ENCODE measurements around the gene SARS1.

The SARS1 gene

DNA sequence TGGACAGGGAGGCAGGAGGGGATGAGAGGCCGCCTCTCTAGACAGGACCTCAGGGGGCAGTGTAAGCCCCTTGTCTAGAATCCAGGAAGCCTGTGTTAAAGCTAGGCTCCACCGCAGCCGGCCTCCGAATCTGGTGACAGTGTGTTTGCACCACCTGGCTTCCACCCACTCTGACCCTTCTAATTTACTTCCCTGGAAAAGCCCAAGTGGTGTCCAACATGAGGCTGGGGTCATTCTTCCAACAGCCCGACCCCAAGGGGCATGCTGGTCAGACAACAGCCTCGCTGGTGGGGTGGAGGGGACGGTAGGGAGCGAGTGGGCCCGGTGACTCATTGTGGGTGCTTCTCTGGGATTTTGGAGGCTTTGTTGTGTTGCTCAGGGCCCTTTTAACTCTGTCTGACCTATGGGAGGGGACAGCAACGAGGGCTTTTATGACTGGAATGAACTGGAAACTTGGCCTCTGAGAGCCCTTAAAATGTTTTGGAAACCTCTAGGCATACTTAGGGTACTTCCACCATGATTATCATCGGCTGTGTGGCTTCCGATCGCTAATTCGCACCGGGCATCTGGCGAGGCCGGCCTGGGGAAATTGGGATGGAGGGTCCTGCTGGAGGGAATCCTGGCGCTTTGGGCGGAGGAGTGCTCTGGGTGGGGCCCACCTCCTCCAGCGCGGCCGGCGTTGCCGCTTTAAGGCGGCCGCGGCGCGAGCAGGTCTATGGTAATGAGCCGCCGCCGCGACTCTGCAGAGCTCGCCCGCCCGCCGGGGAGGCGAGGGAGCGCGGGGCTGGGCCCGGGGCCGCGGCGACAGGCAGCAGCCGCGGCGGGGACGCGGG, 35.3 kb downstream of the SARS1 start, which contains the start of gene CELSR2:
TSS of gene CELSR2 (plus strand) at position 743 of the 833 bp plus-strand sequence. CDS start 541 bp downstream, outside the sequence.
- TF ChIP-seq RAD21 (IDR thresholded peaks at IDR 0.05; ENCODE audit: low read depth): no peak
- TF ChIP-seq TEAD4 (IDR thresholded peaks at IDR 0.05): no peak
- TF ChIP-seq ZBTB7A (IDR thresholded peaks at IDR 0.05; ENCODE audit: low read depth): peak; percentile 17; the same call in 1 of the 2 replicates
- no peak for TF ChIP-seq TCF12 (IDR thresholded peaks at IDR 0.05; ENCODE audit: low read depth)
- TF ChIP-seq TAF1 (IDR thresholded peaks at IDR 0.05; ENCODE audit: low read depth): 0 out of 2 replicates have a peak, but pooled peaks have one; percentile 27
- TF ChIP-seq, protein P1, sequence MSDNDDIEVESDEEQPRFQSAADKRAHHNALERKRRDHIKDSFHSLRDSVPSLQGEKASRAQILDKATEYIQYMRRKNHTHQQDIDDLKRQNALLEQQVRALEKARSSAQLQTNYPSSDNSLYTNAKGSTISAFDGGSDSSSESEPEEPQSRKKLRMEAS (IDR thresholded peaks at IDR 0.05): peak; percentile 72

DNA sequence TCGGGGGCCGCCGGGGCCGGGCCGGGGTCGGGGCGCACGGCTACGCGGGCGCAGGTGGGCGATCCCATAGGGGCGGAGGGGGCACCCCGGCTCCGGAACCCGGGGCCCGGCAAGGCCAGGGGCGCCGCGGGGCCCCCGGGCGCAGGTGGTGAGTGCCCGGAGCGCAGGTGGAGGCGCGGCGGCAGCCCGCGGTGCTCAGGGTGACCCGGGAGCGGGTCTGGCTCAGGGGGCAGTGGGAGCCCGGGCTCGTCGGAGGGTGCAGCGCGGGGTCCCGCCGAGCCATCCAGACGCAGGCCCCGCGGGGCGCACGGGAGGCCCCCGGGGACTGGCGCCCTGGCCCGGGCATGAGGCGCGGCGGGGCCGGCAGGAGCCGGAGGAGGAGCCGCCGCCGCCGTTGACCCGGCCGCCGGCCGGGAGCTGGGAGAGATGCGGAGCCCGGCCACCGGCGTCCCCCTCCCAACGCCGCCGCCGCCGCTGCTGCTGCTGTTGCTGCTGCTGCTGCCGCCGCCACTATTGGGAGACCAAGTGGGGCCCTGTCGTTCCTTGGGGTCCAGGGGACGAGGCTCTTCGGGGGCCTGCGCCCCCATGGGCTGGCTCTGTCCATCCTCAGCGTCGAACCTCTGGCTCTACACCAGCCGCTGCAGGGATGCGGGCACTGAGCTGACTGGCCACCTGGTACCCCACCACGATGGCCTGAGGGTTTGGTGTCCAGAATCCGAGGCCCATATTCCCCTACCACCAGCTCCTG, 36.1 kb downstream of the SARS1 start:
- TF ChIP-seq TAF1 (IDR thresholded peaks at IDR 0.05; ENCODE audit: low read depth): no peak
- 0 out of 2 replicates have a peak, but pooled peaks have one; percentile 22 for TF ChIP-seq ZBTB7A (IDR thresholded peaks at IDR 0.05; ENCODE audit: low read depth)

DNA sequence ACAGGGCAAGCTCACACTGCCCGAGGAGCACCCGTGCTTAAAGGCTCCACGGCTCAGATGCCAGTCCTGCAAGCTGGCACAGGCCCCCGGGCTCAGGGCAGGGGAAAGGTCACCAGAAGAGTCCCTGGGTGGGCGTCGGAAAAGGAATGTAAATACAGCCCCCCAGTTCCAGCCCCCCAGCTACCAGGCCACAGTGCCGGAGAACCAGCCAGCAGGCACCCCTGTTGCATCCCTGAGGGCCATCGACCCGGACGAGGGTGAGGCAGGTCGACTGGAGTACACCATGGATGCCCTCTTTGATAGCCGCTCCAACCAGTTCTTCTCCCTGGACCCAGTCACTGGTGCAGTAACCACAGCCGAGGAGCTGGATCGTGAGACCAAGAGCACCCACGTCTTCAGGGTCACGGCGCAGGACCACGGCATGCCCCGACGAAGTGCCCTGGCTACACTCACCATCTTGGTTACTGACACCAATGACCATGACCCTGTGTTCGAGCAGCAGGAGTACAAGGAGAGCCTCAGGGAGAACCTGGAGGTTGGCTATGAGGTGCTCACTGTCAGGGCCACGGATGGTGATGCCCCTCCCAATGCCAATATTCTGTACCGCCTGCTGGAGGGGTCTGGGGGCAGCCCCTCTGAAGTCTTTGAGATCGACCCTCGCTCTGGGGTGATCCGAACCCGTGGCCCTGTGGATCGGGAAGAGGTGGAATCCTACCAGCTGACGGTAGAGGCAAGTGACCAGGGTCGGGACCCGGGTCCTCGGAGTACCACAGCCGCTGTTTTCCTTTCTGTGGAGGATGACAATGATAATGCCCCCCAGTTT, 36.9 kb downstream of the SARS1 start:
- TF ChIP-seq FOXM1 (IDR thresholded peaks at IDR 0.05; ENCODE audit: borderline replicate concordance, low read depth) (no peak), NFIC (IDR thresholded peaks at IDR 0.05) (no peak), TEAD4 (IDR thresholded peaks at IDR 0.05) (no peak), TCF12 (IDR thresholded peaks at IDR 0.05; ENCODE audit: low read depth) (no peak), ZBTB7A (IDR thresholded peaks at IDR 0.05; ENCODE audit: low read depth) (no peak), CEBPB (IDR thresholded peaks at IDR 0.05) (no peak), RAD21 (IDR thresholded peaks at IDR 0.05; ENCODE audit: low read depth) (no peak), EGR1 (IDR thresholded peaks at IDR 0.05) (no peak)
- TF ChIP-seq, protein P2, sequence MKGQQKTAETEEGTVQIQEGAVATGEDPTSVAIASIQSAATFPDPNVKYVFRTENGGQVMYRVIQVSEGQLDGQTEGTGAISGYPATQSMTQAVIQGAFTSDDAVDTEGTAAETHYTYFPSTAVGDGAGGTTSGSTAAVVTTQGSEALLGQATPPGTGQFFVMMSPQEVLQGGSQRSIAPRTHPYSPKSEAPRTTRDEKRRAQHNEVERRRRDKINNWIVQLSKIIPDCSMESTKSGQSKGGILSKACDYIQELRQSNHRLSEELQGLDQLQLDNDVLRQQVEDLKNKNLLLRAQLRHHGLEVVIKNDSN (IDR thresholded peaks at IDR 0.05): no peak

DNA sequence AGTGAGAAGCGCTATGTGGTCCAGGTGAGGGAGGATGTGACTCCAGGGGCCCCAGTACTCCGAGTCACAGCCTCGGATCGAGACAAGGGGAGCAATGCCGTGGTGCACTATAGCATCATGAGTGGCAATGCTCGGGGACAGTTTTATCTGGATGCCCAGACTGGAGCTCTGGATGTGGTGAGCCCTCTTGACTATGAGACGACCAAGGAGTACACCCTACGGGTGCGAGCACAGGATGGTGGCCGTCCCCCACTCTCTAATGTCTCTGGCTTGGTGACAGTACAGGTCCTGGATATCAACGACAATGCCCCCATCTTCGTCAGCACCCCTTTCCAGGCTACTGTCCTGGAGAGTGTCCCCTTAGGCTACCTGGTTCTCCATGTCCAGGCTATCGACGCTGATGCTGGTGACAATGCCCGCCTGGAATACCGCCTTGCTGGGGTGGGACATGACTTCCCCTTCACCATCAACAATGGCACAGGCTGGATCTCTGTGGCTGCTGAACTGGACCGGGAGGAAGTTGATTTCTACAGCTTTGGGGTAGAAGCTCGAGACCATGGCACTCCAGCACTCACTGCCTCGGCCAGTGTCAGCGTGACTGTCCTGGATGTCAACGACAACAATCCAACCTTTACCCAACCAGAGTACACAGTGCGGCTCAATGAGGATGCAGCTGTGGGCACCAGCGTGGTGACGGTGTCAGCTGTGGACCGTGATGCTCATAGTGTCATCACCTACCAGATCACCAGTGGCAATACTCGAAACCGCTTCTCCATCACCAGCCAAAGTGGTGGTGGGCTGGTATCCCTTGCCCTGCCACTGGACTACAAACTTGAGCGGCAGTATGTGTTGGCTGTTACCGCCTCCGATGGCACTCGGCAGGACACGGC, 37.8 kb downstream of the SARS1 start:
- TF ChIP-seq, protein P3, sequence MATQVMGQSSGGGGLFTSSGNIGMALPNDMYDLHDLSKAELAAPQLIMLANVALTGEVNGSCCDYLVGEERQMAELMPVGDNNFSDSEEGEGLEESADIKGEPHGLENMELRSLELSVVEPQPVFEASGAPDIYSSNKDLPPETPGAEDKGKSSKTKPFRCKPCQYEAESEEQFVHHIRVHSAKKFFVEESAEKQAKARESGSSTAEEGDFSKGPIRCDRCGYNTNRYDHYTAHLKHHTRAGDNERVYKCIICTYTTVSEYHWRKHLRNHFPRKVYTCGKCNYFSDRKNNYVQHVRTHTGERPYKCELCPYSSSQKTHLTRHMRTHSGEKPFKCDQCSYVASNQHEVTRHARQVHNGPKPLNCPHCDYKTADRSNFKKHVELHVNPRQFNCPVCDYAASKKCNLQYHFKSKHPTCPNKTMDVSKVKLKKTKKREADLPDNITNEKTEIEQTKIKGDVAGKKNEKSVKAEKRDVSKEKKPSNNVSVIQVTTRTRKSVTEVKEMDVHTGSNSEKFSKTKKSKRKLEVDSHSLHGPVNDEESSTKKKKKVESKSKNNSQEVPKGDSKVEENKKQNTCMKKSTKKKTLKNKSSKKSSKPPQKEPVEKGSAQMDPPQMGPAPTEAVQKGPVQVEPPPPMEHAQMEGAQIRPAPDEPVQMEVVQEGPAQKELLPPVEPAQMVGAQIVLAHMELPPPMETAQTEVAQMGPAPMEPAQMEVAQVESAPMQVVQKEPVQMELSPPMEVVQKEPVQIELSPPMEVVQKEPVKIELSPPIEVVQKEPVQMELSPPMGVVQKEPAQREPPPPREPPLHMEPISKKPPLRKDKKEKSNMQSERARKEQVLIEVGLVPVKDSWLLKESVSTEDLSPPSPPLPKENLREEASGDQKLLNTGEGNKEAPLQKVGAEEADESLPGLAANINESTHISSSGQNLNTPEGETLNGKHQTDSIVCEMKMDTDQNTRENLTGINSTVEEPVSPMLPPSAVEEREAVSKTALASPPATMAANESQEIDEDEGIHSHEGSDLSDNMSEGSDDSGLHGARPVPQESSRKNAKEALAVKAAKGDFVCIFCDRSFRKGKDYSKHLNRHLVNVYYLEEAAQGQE (IDR thresholded peaks at IDR 0.05; ENCODE audit: low read depth): no peak
- no peak for TF ChIP-seq CREB1 (IDR thresholded peaks at IDR 0.05; ENCODE audit: low read depth)
- TF ChIP-seq, protein P1 (IDR thresholded peaks at IDR 0.05): no peak
- TF ChIP-seq, protein P2 (IDR thresholded peaks at IDR 0.05): no peak
- TF ChIP-seq EP300 (IDR thresholded peaks at IDR 0.05; ENCODE audit: borderline replicate concordance): no peak
- no peak for TF ChIP-seq RAD21 (IDR thresholded peaks at IDR 0.05; ENCODE audit: low read depth)
- no peak for TF ChIP-seq ZBTB7A (IDR thresholded peaks at IDR 0.05; ENCODE audit: low read depth)
- no peak for TF ChIP-seq TAF1 (IDR thresholded peaks at IDR 0.05; ENCODE audit: low read depth)
- no peak for TF ChIP-seq EGR1 (IDR thresholded peaks at IDR 0.05)
- TF ChIP-seq TEAD4 (IDR thresholded peaks at IDR 0.05): no peak
- no peak for TF ChIP-seq TCF12 (IDR thresholded peaks at IDR 0.05; ENCODE audit: low read depth)
- TF ChIP-seq CEBPB (IDR thresholded peaks at IDR 0.05): no peak
- TF ChIP-seq NFIC (IDR thresholded peaks at IDR 0.05): no peak
- no peak for TF ChIP-seq FOXM1 (IDR thresholded peaks at IDR 0.05; ENCODE audit: borderline replicate concordance, low read depth)
- TF ChIP-seq YY1 (IDR thresholded peaks at IDR 0.05; ENCODE audit: low read depth): no peak

DNA sequence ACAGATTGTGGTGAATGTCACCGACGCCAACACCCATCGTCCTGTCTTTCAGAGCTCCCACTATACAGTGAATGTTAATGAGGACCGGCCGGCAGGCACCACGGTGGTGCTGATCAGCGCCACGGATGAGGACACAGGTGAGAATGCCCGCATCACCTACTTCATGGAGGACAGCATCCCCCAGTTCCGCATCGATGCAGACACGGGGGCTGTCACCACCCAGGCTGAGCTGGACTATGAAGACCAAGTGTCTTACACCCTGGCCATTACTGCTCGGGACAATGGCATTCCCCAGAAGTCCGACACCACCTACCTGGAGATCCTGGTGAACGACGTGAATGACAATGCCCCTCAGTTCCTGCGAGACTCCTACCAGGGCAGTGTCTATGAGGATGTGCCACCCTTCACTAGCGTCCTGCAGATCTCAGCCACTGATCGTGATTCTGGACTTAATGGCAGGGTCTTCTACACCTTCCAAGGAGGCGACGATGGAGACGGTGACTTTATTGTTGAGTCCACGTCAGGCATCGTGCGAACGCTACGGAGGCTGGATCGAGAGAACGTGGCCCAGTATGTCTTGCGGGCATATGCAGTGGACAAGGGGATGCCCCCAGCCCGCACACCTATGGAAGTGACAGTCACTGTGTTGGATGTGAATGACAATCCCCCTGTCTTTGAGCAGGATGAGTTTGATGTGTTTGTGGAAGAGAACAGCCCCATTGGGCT, 38.6 kb downstream of the SARS1 start:
- no peak for TF ChIP-seq NFIC (IDR thresholded peaks at IDR 0.05)
- TF ChIP-seq, protein P2 (IDR thresholded peaks at IDR 0.05): no peak
- no peak for TF ChIP-seq CREB1 (IDR thresholded peaks at IDR 0.05; ENCODE audit: low read depth)
- TF ChIP-seq YY1 (IDR thresholded peaks at IDR 0.05; ENCODE audit: low read depth): no peak
- no peak for TF ChIP-seq FOXM1 (IDR thresholded peaks at IDR 0.05; ENCODE audit: borderline replicate concordance, low read depth)

All from Ishikawa (cell line).